Astrocyte (in vitro differentiated cells and primary cell): ENCODE data around the gene ADCY2. TPM values are rescaled to one million over a fixed set of nuclear protein-coding genes. Genes with fewer than 3 reads are reported as not detected.

Source experiments
- DNase-seq: peaks from one replicate; pipeline ENCODE4 v3.0.0-alpha.2; 2010; ENCODE audit warnings: low read depth
- FAIRE-seq: peaks from 2 replicates; lab custom pipeline; 2011; peaks lifted over from hg19 to GRCh38; lab: Jason Lieb, UNC
- H2AFZ ChIP-seq: 2 replicates; pipeline ENCODE4 v1.6.0; 2012; ENCODE audit warnings: low read depth, low read length, inconsistent platforms
- H3K27ac ChIP-seq: 2 replicates; pipeline ENCODE4 v1.5.1; 2011; ENCODE audit warnings: low read depth, low read length, inconsistent platforms
- H3K27me3 ChIP-seq: 2 replicates; pipeline ENCODE4 v1.6.0; 2011; ENCODE audit warnings: low read length, inconsistent platforms; ENCODE audit not compliant: insufficient read depth
- H3K36me3 ChIP-seq: 2 replicates; pipeline ENCODE4 v1.5.1; 2011; ENCODE audit warnings: low read length, inconsistent platforms; ENCODE audit not compliant: insufficient read depth
- H3K4me1 ChIP-seq: 2 replicates; pipeline ENCODE4 v1.5.1; 2011; ENCODE audit warnings: low read length, inconsistent platforms; ENCODE audit not compliant: insufficient read depth
- H3K4me2 ChIP-seq: 2 replicates; pipeline ENCODE4 v1.6.0; 2012; ENCODE audit warnings: low read length, inconsistent platforms
- H3K4me3 ChIP-seq: 2 replicates; pipeline ENCODE4 v1.5.1; 2011; ENCODE audit warnings: low read depth, mild to moderate bottlenecking, low read length, inconsistent platforms; ENCODE audit not compliant: insufficient read depth
- H3K79me2 ChIP-seq: 2 replicates; pipeline ENCODE4 v1.6.0; 2012; ENCODE audit warnings: mild to moderate bottlenecking, low read length, inconsistent platforms; ENCODE audit not compliant: insufficient read depth
- H3K9ac ChIP-seq: 2 replicates; pipeline ENCODE4 v1.6.0; 2012; ENCODE audit warnings: mild to moderate bottlenecking, low read length, inconsistent platforms
- H3K9me3 ChIP-seq: 2 replicates; pipeline ENCODE4 v1.5.1; 2012; ENCODE audit warnings: low read depth, mild to moderate bottlenecking, low read length, inconsistent platforms; ENCODE audit not compliant: insufficient read depth
- H4K20me1 ChIP-seq: 2 replicates; pipeline ENCODE4 v1.6.0; 2012; ENCODE audit warnings: low read length, inconsistent platforms; ENCODE audit not compliant: insufficient read depth
- H3K27ac Mint-ChIP-seq: one replicate; pipeline ENCODE4 v1.8.0; 2021; ENCODE audit warnings: mild to moderate bottlenecking, mixed read lengths; ENCODE audit not compliant: unreplicated experiment
- H3K27me3 Mint-ChIP-seq: one replicate; pipeline ENCODE4 v1.8.0; 2021; ENCODE audit warnings: low read depth, mixed read lengths; ENCODE audit not compliant: unreplicated experiment
- H3K36me3 Mint-ChIP-seq: one replicate; pipeline ENCODE4 v1.8.0; 2021; ENCODE audit warnings: low read depth, mixed read lengths; ENCODE audit not compliant: unreplicated experiment
- H3K4me1 Mint-ChIP-seq: one replicate; pipeline ENCODE4 v1.8.0; 2021; ENCODE audit warnings: low read depth, mixed read lengths; ENCODE audit not compliant: unreplicated experiment
- H3K4me3 Mint-ChIP-seq: one replicate; pipeline ENCODE4 v1.8.0; 2021; ENCODE audit warnings: mild to moderate bottlenecking, moderate library complexity, mixed read lengths; ENCODE audit not compliant: unreplicated experiment
- H3K9me3 Mint-ChIP-seq: one replicate; pipeline ENCODE4 v1.8.0; 2021; ENCODE audit warnings: mild to moderate bottlenecking, mixed read lengths; ENCODE audit not compliant: unreplicated experiment
- CTCF ChIP-seq: IDR thresholded peaks from 2 replicates; pipeline ENCODE4 v1.5.1; 2011; ENCODE audit warnings: low read depth, mild to moderate bottlenecking, inconsistent platforms, low read length, moderate library complexity; ENCODE audit not compliant: insufficient read depth
- EZH2 ChIP-seq: IDR thresholded peaks from 2 replicates; pipeline ENCODE4 v1.6.1; 2012; ENCODE audit warnings: mild to moderate bottlenecking, low read length, inconsistent platforms; ENCODE audit not compliant: insufficient read depth
- total RNA-seq: library from RNA; stranded (reverse); gene quantifications from 2 replicates; pipeline ENCODE4 v1.2.1, GENCODE V29; 2021

Gene ADCY2
- total RNA-seq, 1 donor from 2014 or later, result 5.7 TPM

GRCh38 chr5:7374186-7374585 is 21.8 kb upstream of the ADCY2 start:
- TF ChIP-seq EZH2 (no peak), CTCF (no peak)
- Histone ChIP-seq H3K4me2 (no peak overlapping the region), H3K36me3 (no peaks in the 10 kb centered on the region), H3K4me3 (no peak overlapping the region), H3K4me1 (no peaks in the 10 kb centered on the region), H3K27me3 (no peaks in the 10 kb centered on the region), H3K9me3 (peaks cover 9% of the 10 kb centered on the region), H3K27ac (no peak overlapping the region), H3K9ac (no peak overlapping the region), H2AFZ (no peak overlapping the region), H4K20me1 (no peaks in the 10 kb centered on the region), H3K79me2 (no peaks in the 10 kb centered on the region)
- no peak overlapping the region for H3K27ac Mint-ChIP-seq
- DNase-seq (no peak), FAIRE-seq (no peak)
- H3K36me3 Mint-ChIP-seq, result no peaks in the 10 kb centered on the region
- H3K4me3 Mint-ChIP-seq, result no peak overlapping the region
- H3K9me3 Mint-ChIP-seq, result no peaks in the 10 kb centered on the region
- H3K27me3 Mint-ChIP-seq, result peaks cover 3% of the 10 kb centered on the region
- no peaks in the 10 kb centered on the region for H3K4me1 Mint-ChIP-seq

- no peak overlapping the region for H3K9ac ChIP-seq
- no peak for DNase-seq
- no peak overlapping the region for H3K4me3 ChIP-seq
- no peaks in the 10 kb centered on the region for H4K20me1 ChIP-seq
- no peak overlapping the region for H3K4me2 ChIP-seq
- H3K36me3 ChIP-seq, result no peaks in the 10 kb centered on the region
- peaks cover 3% of the 10 kb centered on the region for H3K27me3 Mint-ChIP-seq
- TF ChIP-seq CTCF (no peak), EZH2 (no peak)
- no peaks in the 10 kb centered on the region for H3K36me3 Mint-ChIP-seq
- H3K27ac ChIP-seq, result no peak overlapping the region
- H2AFZ ChIP-seq, result no peak overlapping the region
- H3K4me3 Mint-ChIP-seq, result no peak overlapping the region
- no peaks in the 10 kb centered on the region for H3K4me1 ChIP-seq
- no peak overlapping the region for H3K27ac Mint-ChIP-seq
- H3K9me3 ChIP-seq, result peaks cover 9% of the 10 kb centered on the region
- H3K27me3 ChIP-seq, result no peaks in the 10 kb centered on the region
- H3K9me3 Mint-ChIP-seq, result no peaks in the 10 kb centered on the region
- H3K4me1 Mint-ChIP-seq, result no peaks in the 10 kb centered on the region
- no peaks in the 10 kb centered on the region for H3K79me2 ChIP-seq
- FAIRE-seq, result no peak
Measured at GRCh38 chr5:7375457-7375856, 20.5 kb upstream of the ADCY2 start.

GRCh38 chr5:7376871-7377270 is 19.1 kb upstream of the ADCY2 start:
- Histone ChIP-seq H3K9me3 (peaks cover 4% of the 10 kb centered on the region), H3K27me3 (no peaks in the 10 kb centered on the region), H4K20me1 (no peaks in the 10 kb centered on the region), H3K4me2 (no peak overlapping the region), H3K79me2 (no peaks in the 10 kb centered on the region), H3K4me3 (no peak overlapping the region), H3K36me3 (no peaks in the 10 kb centered on the region), H3K9ac (no peak overlapping the region), H2AFZ (no peak overlapping the region), H3K4me1 (no peaks in the 10 kb centered on the region), H3K27ac (no peak overlapping the region)
- TF ChIP-seq EZH2 (no peak), CTCF (no peak)
- Mint-ChIP-seq H3K4me1 (no peaks in the 10 kb centered on the region), H3K36me3 (no peaks in the 10 kb centered on the region), H3K4me3 (no peak overlapping the region), H3K9me3 (no peaks in the 10 kb centered on the region), H3K27me3 (peaks cover 3% of the 10 kb centered on the region), H3K27ac (no peak overlapping the region)
- FAIRE-seq, result no peak
- DNase-seq, result no peak
